Right ventricle myocardium inferior (tissue), 1 donor: ENCODE data around the gene COPS8. TPM values are rescaled to one million over a fixed set of nuclear protein-coding genes. Genes with fewer than 3 reads are reported as not detected.

Source experiments
- ATAC-seq: fragments of 200-7000 bp; cut with Tn5 transposase; one replicate; pipeline ENCODE4 v1.9.1; 2020; ENCODE audit warnings: mild to moderate bottlenecking, moderate library complexity
- DNase-seq: peaks from one replicate; pipeline ENCODE4 v3.0.0; 2021; ENCODE audit errors: missing footprints
- intact Hi-C: fragments of 100-400 bp; cut with DNase I; formaldehyde crosslinking; loops from one replicate; pipeline ENCODE4 v1.11.0; 2022
- total RNA-seq: library from RNA; stranded (reverse); fragmentation: NEBNext Ultra II Directional; extraction: Animal tissue kit (Norgen Biotek cat#: 25700); gene quantifications from one replicate; pipeline ENCODE4 v1.2.1, GENCODE V29; 2021
- donor health status: DM: no; HTN: yes; CAD: no; lungs with severe emphysema.

COPS8 gene
- total RNA-seq, 1 donor from 2014 or later = 86.9 TPM

GRCh38 chr2:237141571-237142051, 55.9 kb downstream of the COPS8 start:
- no peak for ATAC-seq
- intact Hi-C loops = no loop called here
- no peak for DNase-seq

GRCh38 chr2:237143118-237143517, 57.4 kb downstream of the COPS8 start:
- intact Hi-C loops = no loop called here
- DNase-seq (no peak), ATAC-seq (no peak)

GRCh38 chr2:237143676-237144440, 58.2 kb downstream of the COPS8 start:
- ATAC-seq (peak; percentile 62), DNase-seq (no peak)
- intact Hi-C loops = no loop called here

GRCh38 chr2:237144516-237144915, 58.8 kb downstream of the COPS8 start:
- ATAC-seq (no peak), DNase-seq (no peak)
- intact Hi-C loops = no loop called here

GRCh38 chr2:237147317-237147716, 61.6 kb downstream of the COPS8 start:
- intact Hi-C loops = no loop called here
- no peak for DNase-seq
- ATAC-seq = no peak

GRCh38 chr2:237148624-237149023, 62.9 kb downstream of the COPS8 start:
- DNase-seq (no peak), ATAC-seq (no peak)
- intact Hi-C loops = no loop called here

GRCh38 chr2:237149425-237149824, 63.7 kb downstream of the COPS8 start:
- intact Hi-C loops = no loop called here
- no peak for ATAC-seq
- DNase-seq = no peak
